Psoas muscle (tissue), 8 donors: Measurements from ENCODE around the gene COL16A1. TPM values are rescaled to one million over a fixed set of nuclear protein-coding genes. Genes with fewer than 3 reads are reported as not detected.

Experiments used
- ATAC-seq, 4 donors: fragments of 200-7000 bp; cut with Tn5 transposase; one replicate each; pipeline ENCODE4 v1.9.1; 2020; ENCODE audit warnings: moderate library complexity in 3 of 4, mild to moderate bottlenecking in 2 of 4
- DNase-seq, 2 donors: peaks; one replicate each; pipeline ENCODE4 v3.0.0-alpha.2; 2020
- H3K27ac ChIP-seq: fragments of 200-600 bp; one replicate; pipeline ENCODE4 v1.8.0; 2022
- H3K27me3 ChIP-seq, 3 donors: fragments of 200-600 bp in 1 of 3; one replicate each; pipeline versions ENCODE4 v1.6.1 to v1.8.0; 2013 to 2022; ENCODE audit warnings: low read length in 2 of 3, mild to moderate bottlenecking in 2 of 3, moderate library complexity in 1 of 3; ENCODE audit not compliant: insufficient read depth in 3 of 3
- H3K36me3 ChIP-seq, 2 donors: fragments of 200-600 bp in 1 of 2; one replicate each; pipeline versions ENCODE4 v1.6.1 to v1.8.0; 2013 to 2022; ENCODE audit warnings: low read depth in 1 of 2, mild to moderate bottlenecking in 1 of 2, moderate library complexity in 1 of 2; ENCODE audit not compliant: insufficient read depth in 1 of 2
- H3K4me1 ChIP-seq: fragments of 200-600 bp; one replicate; pipeline ENCODE4 v1.8.0; 2022
- H3K4me3 ChIP-seq: fragments of 200-600 bp; one replicate; pipeline ENCODE4 v1.8.0; 2022; ENCODE audit warnings: mild to moderate bottlenecking
- H3K9me3 ChIP-seq: fragments of 200-600 bp; one replicate; pipeline ENCODE4 v1.8.0; 2022
- WGBS, 3 donors: extraction: QIAGEN DNeasy Blood & Tissue Kit; methylation state at CpG; one replicate each; pipeline versions ENCODE4 v1.1.6 to v1.1.7; 2013; 5-methylcytosine and 5-hydroxymethylcytosine counted together
- intact Hi-C, 2 donors: fragments of 100-400 bp; cut with DNase I; formaldehyde crosslinking; loops; one replicate each; pipeline versions ENCODE4 v1.11.0 to v1.14.2; 2022
- polyA plus RNA-seq, 3 donors: library from polyadenylated mRNA; stranded (reverse); fragments of 200-250 nt; gene quantifications; one replicate each; pipeline ENCODE4 v1.2.3, GENCODE V29; 2013
- total RNA-seq, 4 donors: library from RNA; stranded (reverse); fragmentation: NEBNext Ultra II Directional in 2 of 4; extraction: Animal tissue kit (Norgen Biotek cat#: 25700) in 2 of 4; gene quantifications; one replicate each; pipeline versions ENCODE4 v1.2.1 to v1.2.4, GENCODE V29; 2021 to 2023
- TF ChIP-seq, protein P1 (sequence below): fragments of 200-600 bp; IDR thresholded peaks from one replicate; pipeline ENCODE4 v1.8.0; 2022; ENCODE audit warnings: antibody characterized with exemption
- donor health status: healthy with polysubstance abuse.
- donor health status: DM: no; HTN: no; CAD: no; lungs with moderate emphysema.
- donor health status: Bipolar disorder and iron deficiency.
- donor health status: healthy.
- donor health status: DM: yes; HTN: yes; CAD: no.
- donor health status: DM: no; HTN: no; CAD: no.
- donor health status: DM: no; HTN: no; CAD: no.
- donor health status: DM: yes; HTN: yes; CAD: no.

COL16A1 gene
- total and polyA plus RNA-seq, 7 donors, result 2.9 to 14.2 (median 6.1) TPM

- intact Hi-C loops, result loop anchor here in 1 of 2 donors (5.0 kb wide), 1 partner anchor 49 kb away; no protein-coding TSS in a partner anchor
- 67 to 82% (median 77%) methylated on average over 9 to 11 of the region's 11 CpGs for WGBS, 3 donors
- peaks cover 26% of the 10 kb centered on the region for H3K4me1 ChIP-seq
- no peaks in the 10 kb centered on the region for H3K27me3 ChIP-seq
- no peak overlapping the region for H3K27ac ChIP-seq
- no peaks in the 10 kb centered on the region for H3K36me3 ChIP-seq
- ATAC-seq, result no peak
- no peaks in the 10 kb centered on the region for H3K9me3 ChIP-seq
- H3K4me3 ChIP-seq, result no peak overlapping the region
- peak in 1 of 2 donors; percentile 42 for DNase-seq
- TF ChIP-seq, protein P1, sequence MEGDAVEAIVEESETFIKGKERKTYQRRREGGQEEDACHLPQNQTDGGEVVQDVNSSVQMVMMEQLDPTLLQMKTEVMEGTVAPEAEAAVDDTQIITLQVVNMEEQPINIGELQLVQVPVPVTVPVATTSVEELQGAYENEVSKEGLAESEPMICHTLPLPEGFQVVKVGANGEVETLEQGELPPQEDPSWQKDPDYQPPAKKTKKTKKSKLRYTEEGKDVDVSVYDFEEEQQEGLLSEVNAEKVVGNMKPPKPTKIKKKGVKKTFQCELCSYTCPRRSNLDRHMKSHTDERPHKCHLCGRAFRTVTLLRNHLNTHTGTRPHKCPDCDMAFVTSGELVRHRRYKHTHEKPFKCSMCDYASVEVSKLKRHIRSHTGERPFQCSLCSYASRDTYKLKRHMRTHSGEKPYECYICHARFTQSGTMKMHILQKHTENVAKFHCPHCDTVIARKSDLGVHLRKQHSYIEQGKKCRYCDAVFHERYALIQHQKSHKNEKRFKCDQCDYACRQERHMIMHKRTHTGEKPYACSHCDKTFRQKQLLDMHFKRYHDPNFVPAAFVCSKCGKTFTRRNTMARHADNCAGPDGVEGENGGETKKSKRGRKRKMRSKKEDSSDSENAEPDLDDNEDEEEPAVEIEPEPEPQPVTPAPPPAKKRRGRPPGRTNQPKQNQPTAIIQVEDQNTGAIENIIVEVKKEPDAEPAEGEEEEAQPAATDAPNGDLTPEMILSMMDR, result no peak
These were observed 35.4 kb downstream of the COL16A1 start for GRCh38 chr1:31668303-31668883.

DNA sequence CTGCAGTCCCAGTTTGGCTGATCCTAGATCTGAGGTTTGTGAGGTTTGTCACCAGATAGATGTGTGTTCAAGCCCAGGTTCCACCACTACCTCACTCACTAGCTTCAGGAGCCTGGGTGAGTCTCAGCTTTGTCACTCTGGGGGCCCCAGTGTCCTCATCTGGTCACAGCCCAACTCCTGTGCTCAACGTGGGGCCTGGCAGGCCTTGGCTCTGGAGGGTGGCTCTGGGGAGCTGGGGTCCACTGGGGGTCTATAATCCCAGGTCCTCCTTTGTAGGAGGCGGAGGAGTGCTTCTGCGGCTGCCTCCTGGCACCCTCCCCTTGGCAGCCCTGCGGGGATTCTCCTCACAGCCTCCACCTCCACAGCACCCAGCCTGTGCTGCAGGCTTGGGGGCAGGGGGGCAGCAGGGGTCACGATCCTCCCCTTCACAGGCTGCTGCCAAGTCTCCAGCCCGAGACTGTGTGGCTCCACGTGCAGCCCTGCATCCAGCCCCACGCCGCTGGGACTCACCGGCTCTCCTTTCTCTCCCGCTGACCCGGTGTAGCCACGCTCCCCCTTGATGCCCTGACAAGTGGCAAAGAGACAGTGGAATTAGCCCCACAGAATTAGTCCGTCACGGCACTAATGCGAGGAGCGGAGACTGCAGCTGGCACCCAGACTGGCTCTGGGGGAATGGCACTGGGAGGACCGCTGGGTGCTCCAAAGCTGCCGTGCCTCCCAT is 36.6 kb downstream of the COL16A1 start:
- Histone ChIP-seq H3K9me3 (no peaks in the 10 kb centered on the region), H3K27ac (no peak overlapping the region), H3K27me3 (no peaks in the 10 kb centered on the region), H3K4me1 (peaks cover 14% of the 10 kb centered on the region), H3K4me3 (no peak overlapping the region), H3K36me3 (no peaks in the 10 kb centered on the region)
- DNase-seq, result no peak
- TF ChIP-seq, protein P1, result no peak
- intact Hi-C loops, result loop anchor here in 1 of 2 donors (5.0 kb wide), 1 partner anchor 50 kb away; no protein-coding TSS in a partner anchor
- no peak for ATAC-seq
- WGBS, 3 donors, result 65 to 79% (median 72%) methylated on average over 19 of the region's 19 CpGs

- Histone ChIP-seq H3K36me3 (no peaks in the 10 kb centered on the region), H3K9me3 (no peaks in the 10 kb centered on the region), H3K4me3 (no peak overlapping the region), H3K4me1 (peaks cover 14% of the 10 kb centered on the region), H3K27ac (no peak overlapping the region), H3K27me3 (no peaks in the 10 kb centered on the region)
- 66 to 71% (median 66%) methylated on average over 10 of the region's 10 CpGs for WGBS, 3 donors
- TF ChIP-seq, protein P1, result no peak
- intact Hi-C loops, result loop anchor here in 1 of 2 donors (5.0 kb wide), 1 partner anchor 51 kb away; no protein-coding TSS in a partner anchor
- ATAC-seq (no peak), DNase-seq (no peak)
These were observed 37.4 kb downstream of the COL16A1 start for GRCh38 chr1:31666263-31666963.

- Histone ChIP-seq H3K4me3 (no peak overlapping the region), H3K27me3 (no peaks in the 10 kb centered on the region), H3K9me3 (no peaks in the 10 kb centered on the region), H3K4me1 (peaks cover 13% of the 10 kb centered on the region), H3K36me3 (peaks cover 0 to 4% of the 10 kb centered on the region in 2 donors), H3K27ac (no peak overlapping the region)
- DNase-seq (no peak), ATAC-seq (no peak)
- TF ChIP-seq, protein P1, result no peak
- WGBS, 3 donors, result 83 to 89% (median 87%) methylated on average over 7 of the region's 7 CpGs
- intact Hi-C loops, result loop anchor here in 1 of 2 donors (2.0 to 5.0 kb wide), 2 partner anchors 52 to 77 kb away; no protein-coding TSS in a partner anchor
These were observed 38.5 kb downstream of the COL16A1 start for GRCh38 chr1:31665234-31665878.
